HEK293 (cell line): ENCODE results near the gene CNIH3.

ENCODE experiments used
- BCL11A ChIP-seq: fragments of 450-650 bp; formaldehyde crosslinking; IDR thresholded peaks from 2 replicates; pipeline ENCODE4 v1.5.1; 2016; ENCODE audit warnings: low read depth, missing biosample characterization, missing genetic modification characterization
- BCL11B ChIP-seq: fragments of 450-650 bp; formaldehyde crosslinking; IDR thresholded peaks from 2 replicates; pipeline ENCODE4 v1.5.1; 2016; ENCODE audit warnings: low read depth, missing biosample characterization, missing genetic modification characterization
- HOXA7 ChIP-seq: sonication (generic); formaldehyde crosslinking; IDR thresholded peaks from 2 replicates; pipeline ENCODE4 v1.8.1; 2022; ENCODE audit warnings: missing genetic modification reagents, borderline replicate concordance
- IKZF3 ChIP-seq: fragments of 450-650 bp; IDR thresholded peaks from 2 replicates; pipeline ENCODE4 v1.5.0; 2018; ENCODE audit warnings: missing biosample characterization, mild to moderate bottlenecking, missing genetic modification characterization, moderate library complexity
- KLF7 ChIP-seq: fragments of 450-650 bp; formaldehyde crosslinking; IDR thresholded peaks from 2 replicates; pipeline ENCODE4 v1.5.1; 2016; ENCODE audit warnings: missing biosample characterization, missing genetic modification characterization, borderline replicate concordance
- KLF8 ChIP-seq: fragments of 450-650 bp; formaldehyde crosslinking; IDR thresholded peaks from 2 replicates; pipeline ENCODE4 v1.5.1; 2016; ENCODE audit warnings: missing biosample characterization, missing genetic modification characterization
- PRDM6 ChIP-seq: fragments of 450-650 bp; formaldehyde crosslinking; IDR thresholded peaks from 2 replicates; pipeline ENCODE4 v1.5.1; 2017; ENCODE audit warnings: missing biosample characterization, missing genetic modification characterization
- SALL2 ChIP-seq: fragments of 450-650 bp; formaldehyde crosslinking; IDR thresholded peaks from 2 replicates; pipeline ENCODE4 v1.5.0; 2017; ENCODE audit warnings: missing biosample characterization, mild to moderate bottlenecking, missing genetic modification characterization, borderline replicate concordance
- SETDB1 ChIP-seq: IDR thresholded peaks from one replicate; pipeline ENCODE4 v1.6.1; 2017; ENCODE audit warnings: mild to moderate bottlenecking, low read length, moderate library complexity, mixed read lengths; ENCODE audit not compliant: insufficient read length
- SP2 ChIP-seq: fragments of 450-650 bp; formaldehyde crosslinking; IDR thresholded peaks from 2 replicates; pipeline ENCODE4 v1.5.1; 2016; ENCODE audit warnings: missing biosample characterization, missing genetic modification characterization
- WT1 ChIP-seq: fragments of 450-650 bp; formaldehyde crosslinking; IDR thresholded peaks from 2 replicates; pipeline ENCODE4 v1.5.1; 2016; ENCODE audit warnings: missing biosample characterization, missing genetic modification characterization
- YY1 ChIP-seq: fragments of 450-650 bp; formaldehyde crosslinking; IDR thresholded peaks from 2 replicates; pipeline ENCODE4 v1.5.1; 2018; ENCODE audit warnings: missing biosample characterization, missing genetic modification characterization
- ZBTB17 ChIP-seq: fragments of 450-650 bp; formaldehyde crosslinking; IDR thresholded peaks from 2 replicates; pipeline ENCODE4 v1.5.1; 2016; ENCODE audit warnings: missing biosample characterization, missing genetic modification characterization
- ZNF112 ChIP-seq: fragments of 450-650 bp; formaldehyde crosslinking; IDR thresholded peaks from 2 replicates; pipeline ENCODE4 v1.5.0; 2017; ENCODE audit warnings: missing biosample characterization, missing genetic modification characterization
- ZNF211 ChIP-seq: fragments of 450-650 bp; formaldehyde crosslinking; IDR thresholded peaks from 2 replicates; pipeline ENCODE4 v1.5.1; 2016; ENCODE audit warnings: low read depth, missing biosample characterization, missing genetic modification characterization
- ZNF311 ChIP-seq: fragments of 450-650 bp; formaldehyde crosslinking; IDR thresholded peaks from 2 replicates; pipeline ENCODE4 v1.5.1; 2017; ENCODE audit warnings: missing biosample characterization, missing genetic modification characterization, borderline replicate concordance
- ZNF341 ChIP-seq: fragments of 450-650 bp; formaldehyde crosslinking; IDR thresholded peaks from 2 replicates; pipeline ENCODE4; 2016; ENCODE audit warnings: low read depth, missing biosample characterization, missing genetic modification characterization
- ZNF423 ChIP-seq: fragments of 450-650 bp; formaldehyde crosslinking; IDR thresholded peaks from 2 replicates; pipeline ENCODE4 v1.5.1; 2016; ENCODE audit warnings: missing biosample characterization, missing genetic modification characterization
- ZNF426 ChIP-seq: fragments of 450-650 bp; formaldehyde crosslinking; IDR thresholded peaks from 2 replicates; pipeline ENCODE4 v1.5.1; 2017; ENCODE audit warnings: missing biosample characterization, missing genetic modification characterization, mild to moderate bottlenecking, inconsistent platforms, moderate library complexity
- ZNF514 ChIP-seq: fragments of 450-650 bp; formaldehyde crosslinking; IDR thresholded peaks from 2 replicates; pipeline ENCODE4 v1.5.1; 2016; ENCODE audit warnings: missing biosample characterization, missing genetic modification characterization
- ZNF529 ChIP-seq: fragments of 450-650 bp; formaldehyde crosslinking; IDR thresholded peaks from 2 replicates; pipeline ENCODE4 v1.5.1; 2017; ENCODE audit warnings: missing genetic modification characterization, missing biosample characterization; ENCODE audit not compliant: insufficient replicate concordance
- ZNF571 ChIP-seq: fragments of 450-650 bp; formaldehyde crosslinking; IDR thresholded peaks from 2 replicates; pipeline ENCODE4 v1.5.0; 2017; ENCODE audit warnings: missing biosample characterization, missing genetic modification characterization
- ZNF623 ChIP-seq: fragments of 450-650 bp; formaldehyde crosslinking; IDR thresholded peaks from 2 replicates; pipeline ENCODE4 v1.5.1; 2016; ENCODE audit warnings: missing biosample characterization, missing genetic modification characterization
- ZNF76 ChIP-seq: fragments of 450-650 bp; formaldehyde crosslinking; IDR thresholded peaks from 2 replicates; pipeline ENCODE4; 2016; ENCODE audit warnings: low read depth, missing biosample characterization, missing genetic modification characterization, borderline replicate concordance
- ZNF768 ChIP-seq: fragments of 450-650 bp; formaldehyde crosslinking; IDR thresholded peaks from 2 replicates; pipeline ENCODE4 v1.5.1; 2018; ENCODE audit warnings: missing biosample characterization, mild to moderate bottlenecking, missing genetic modification characterization
- ZNF792 ChIP-seq: fragments of 450-650 bp; formaldehyde crosslinking; IDR thresholded peaks from 2 replicates; pipeline ENCODE4 v1.5.1; 2016; ENCODE audit warnings: missing biosample characterization, missing genetic modification characterization
- ZSCAN5A ChIP-seq: fragments of 450-650 bp; formaldehyde crosslinking; IDR thresholded peaks from 2 replicates; pipeline ENCODE4 v1.5.1; 2016; ENCODE audit warnings: missing biosample characterization, missing genetic modification characterization
- TF ChIP-seq, protein P1 (sequence below): fragments of 450-650 bp; formaldehyde crosslinking; IDR thresholded peaks from 2 replicates; pipeline ENCODE4 v1.5.1; 2016; ENCODE audit warnings: missing biosample characterization, missing genetic modification characterization
- TF ChIP-seq, protein P2 (sequence below): fragments of 450-650 bp; formaldehyde crosslinking; IDR thresholded peaks from 2 replicates; pipeline ENCODE4 v1.5.1; 2016; ENCODE audit warnings: missing biosample characterization, missing genetic modification characterization, borderline replicate concordance
- TF ChIP-seq, protein P3 (sequence below): fragments of 450-650 bp; formaldehyde crosslinking; IDR thresholded peaks from 2 replicates; pipeline ENCODE4 v1.5.1; 2017; ENCODE audit warnings: missing biosample characterization, missing genetic modification characterization

Gene CNIH3

GRCh38 chr1:224621813-224622682, 5.9 kb downstream of the CNIH3 start (continued):
- TF ChIP-seq, protein P1, sequence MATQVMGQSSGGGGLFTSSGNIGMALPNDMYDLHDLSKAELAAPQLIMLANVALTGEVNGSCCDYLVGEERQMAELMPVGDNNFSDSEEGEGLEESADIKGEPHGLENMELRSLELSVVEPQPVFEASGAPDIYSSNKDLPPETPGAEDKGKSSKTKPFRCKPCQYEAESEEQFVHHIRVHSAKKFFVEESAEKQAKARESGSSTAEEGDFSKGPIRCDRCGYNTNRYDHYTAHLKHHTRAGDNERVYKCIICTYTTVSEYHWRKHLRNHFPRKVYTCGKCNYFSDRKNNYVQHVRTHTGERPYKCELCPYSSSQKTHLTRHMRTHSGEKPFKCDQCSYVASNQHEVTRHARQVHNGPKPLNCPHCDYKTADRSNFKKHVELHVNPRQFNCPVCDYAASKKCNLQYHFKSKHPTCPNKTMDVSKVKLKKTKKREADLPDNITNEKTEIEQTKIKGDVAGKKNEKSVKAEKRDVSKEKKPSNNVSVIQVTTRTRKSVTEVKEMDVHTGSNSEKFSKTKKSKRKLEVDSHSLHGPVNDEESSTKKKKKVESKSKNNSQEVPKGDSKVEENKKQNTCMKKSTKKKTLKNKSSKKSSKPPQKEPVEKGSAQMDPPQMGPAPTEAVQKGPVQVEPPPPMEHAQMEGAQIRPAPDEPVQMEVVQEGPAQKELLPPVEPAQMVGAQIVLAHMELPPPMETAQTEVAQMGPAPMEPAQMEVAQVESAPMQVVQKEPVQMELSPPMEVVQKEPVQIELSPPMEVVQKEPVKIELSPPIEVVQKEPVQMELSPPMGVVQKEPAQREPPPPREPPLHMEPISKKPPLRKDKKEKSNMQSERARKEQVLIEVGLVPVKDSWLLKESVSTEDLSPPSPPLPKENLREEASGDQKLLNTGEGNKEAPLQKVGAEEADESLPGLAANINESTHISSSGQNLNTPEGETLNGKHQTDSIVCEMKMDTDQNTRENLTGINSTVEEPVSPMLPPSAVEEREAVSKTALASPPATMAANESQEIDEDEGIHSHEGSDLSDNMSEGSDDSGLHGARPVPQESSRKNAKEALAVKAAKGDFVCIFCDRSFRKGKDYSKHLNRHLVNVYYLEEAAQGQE (tag by site-specific recombination), result no peak
- no peak for TF ChIP-seq BCL11B
- TF ChIP-seq YY1 (tag by site-specific recombination), result peak; percentile 7; the same call in 1 of the 2 replicates
- TF ChIP-seq PRDM6 (tag by site-specific recombination), result no peak; the same call in 1 of the 2 replicates
- peak; percentile 33 for TF ChIP-seq KLF8 (tag by site-specific recombination)
- TF ChIP-seq ZSCAN5A (tag by site-specific recombination), result no peak
- peak; percentile 55; the same call in 1 of the 2 replicates for TF ChIP-seq ZNF211 (tag by site-specific recombination)
- peak; percentile 88; the same call in 1 of the 2 replicates for TF ChIP-seq ZNF792 (tag by site-specific recombination)
- TF ChIP-seq SP2, result no peak
- TF ChIP-seq ZNF768 (tag by site-specific recombination), result no peak
- no peak for TF ChIP-seq KLF7 (tag by site-specific recombination)
- TF ChIP-seq ZBTB17, result peak; percentile 92
- peak; percentile 7 for TF ChIP-seq ZNF529 (tag by site-specific recombination)
- no peak for TF ChIP-seq ZNF426 (tag by site-specific recombination)
- TF ChIP-seq SALL2 (tag by site-specific recombination), result no peak
- 0 out of 2 replicates have a peak, but pooled peaks have one; percentile 55 for TF ChIP-seq BCL11A
- TF ChIP-seq IKZF3 (tag by site-specific recombination), result no peak
- TF ChIP-seq ZNF571 (tag by site-specific recombination), result no peak
- no peak for TF ChIP-seq ZNF341
- TF ChIP-seq SETDB1, result peak; percentile 96
- TF ChIP-seq, protein P2, sequence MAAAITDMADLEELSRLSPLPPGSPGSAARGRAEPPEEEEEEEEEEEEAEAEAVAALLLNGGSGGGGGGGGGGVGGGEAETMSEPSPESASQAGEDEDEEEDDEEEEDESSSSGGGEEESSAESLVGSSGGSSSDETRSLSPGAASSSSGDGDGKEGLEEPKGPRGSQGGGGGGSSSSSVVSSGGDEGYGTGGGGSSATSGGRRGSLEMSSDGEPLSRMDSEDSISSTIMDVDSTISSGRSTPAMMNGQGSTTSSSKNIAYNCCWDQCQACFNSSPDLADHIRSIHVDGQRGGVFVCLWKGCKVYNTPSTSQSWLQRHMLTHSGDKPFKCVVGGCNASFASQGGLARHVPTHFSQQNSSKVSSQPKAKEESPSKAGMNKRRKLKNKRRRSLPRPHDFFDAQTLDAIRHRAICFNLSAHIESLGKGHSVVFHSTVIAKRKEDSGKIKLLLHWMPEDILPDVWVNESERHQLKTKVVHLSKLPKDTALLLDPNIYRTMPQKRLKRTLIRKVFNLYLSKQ (tag by site-specific recombination), result no peak
- TF ChIP-seq ZNF112 (tag by site-specific recombination), result no peak
- no peak for TF ChIP-seq HOXA7
- TF ChIP-seq WT1, result peak; percentile 55; the same call in 1 of the 2 replicates
- TF ChIP-seq, protein P3, sequence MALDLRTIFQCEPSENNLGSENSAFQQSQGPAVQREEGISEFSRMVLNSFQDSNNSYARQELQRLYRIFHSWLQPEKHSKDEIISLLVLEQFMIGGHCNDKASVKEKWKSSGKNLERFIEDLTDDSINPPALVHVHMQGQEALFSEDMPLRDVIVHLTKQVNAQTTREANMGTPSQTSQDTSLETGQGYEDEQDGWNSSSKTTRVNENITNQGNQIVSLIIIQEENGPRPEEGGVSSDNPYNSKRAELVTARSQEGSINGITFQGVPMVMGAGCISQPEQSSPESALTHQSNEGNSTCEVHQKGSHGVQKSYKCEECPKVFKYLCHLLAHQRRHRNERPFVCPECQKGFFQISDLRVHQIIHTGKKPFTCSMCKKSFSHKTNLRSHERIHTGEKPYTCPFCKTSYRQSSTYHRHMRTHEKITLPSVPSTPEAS (tag by site-specific recombination), result peak; percentile 37
- no peak for TF ChIP-seq ZNF423 (tag by site-specific recombination)
- TF ChIP-seq ZNF311 (tag by site-specific recombination), result no peak
- TF ChIP-seq ZNF76 (tag by site-specific recombination), result no peak
- TF ChIP-seq ZNF623 (tag by site-specific recombination), result no peak
- no peak for TF ChIP-seq ZNF514 (tag by site-specific recombination)
